Dermis blood vessel endothelial cell (primary cell): ENCODE results near the gene NDUFB6. TPM values are rescaled to one million over a fixed set of nuclear protein-coding genes. Genes with fewer than 3 reads are reported as not detected.

Experiments
- DNase-seq: peaks from one replicate; pipeline ENCODE4 v3.0.0; 2010
- total RNA-seq: library from RNA; depleted of rRNA; stranded (reverse); fragments of >200 nt; gene quantifications from 2 replicates; pipeline ENCODE4 v1.2.3, GENCODE V29; 2014

The NDUFB6 gene
- total RNA-seq, 1 donor from 2014 or later: 49.0 TPM

- DNase-seq: no peak
Measured at GRCh38 chr9:32516241-32516640, 56.7 kb downstream of the NDUFB6 start.

GRCh38 chr9:32508728-32509127 lies 64.2 kb downstream of the NDUFB6 start:
- no peak for DNase-seq

GRCh38 chr9:32503008-32503407 lies 70.0 kb downstream of the NDUFB6 start:
- no peak for DNase-seq

Other genes with a start within 250 kb of the NDUFB6 start
- 61.8 and 73.3 TPM in 2 replicates for gene ACO1, start 188.5 kb downstream of the NDUFB6 start, total RNA-seq
- 30.3 TPM in 2 replicates for gene RIGI, start 47.0 kb downstream of the NDUFB6 start, total RNA-seq
- 1.3 and 2.6 TPM in 2 replicates for gene SMIM27, start 20.8 kb downstream of the NDUFB6 start, total RNA-seq
- 39.6 and 53.3 TPM in 2 replicates for gene TOPORS, start 20.6 kb downstream of the NDUFB6 start, total RNA-seq
- under 0.01 TPM in 2 replicates for gene TAF1L, start 62.5 kb upstream of the NDUFB6 start, total RNA-seq
- not detected in 2 replicates for gene TMEM215, start 210.4 kb upstream of the NDUFB6 start, total RNA-seq